Kidney epithelial cell (primary cell): Measurements from ENCODE around the gene BANK1. TPM values are rescaled to one million over a fixed set of nuclear protein-coding genes. Genes with fewer than 3 reads are reported as not detected.

Source experiments
- DNase-seq: peaks from one replicate; pipeline ENCODE4 v3.0.0-alpha.2; 2010; ENCODE audit warnings: low read depth
- H3K27me3 ChIP-seq: 2 replicates; pipeline ENCODE4 v1.6.0; 2011; ENCODE audit warnings: low read length; ENCODE audit not compliant: control insufficient read depth, insufficient read depth
- H3K36me3 ChIP-seq: 2 replicates; pipeline ENCODE4 v1.5.1; 2011; ENCODE audit warnings: low read length; ENCODE audit not compliant: control insufficient read depth, insufficient read depth
- H3K4me3 ChIP-seq: 2 replicates; pipeline ENCODE4 v1.5.1; 2011; ENCODE audit warnings: low read depth, mild to moderate bottlenecking, control low read depth, low read length
- CTCF ChIP-seq: IDR thresholded peaks from 2 replicates; pipeline ENCODE4 v1.5.1; 2011; ENCODE audit warnings: mild to moderate bottlenecking, moderate library complexity, low read length, control low read depth, inconsistent platforms; ENCODE audit not compliant: insufficient read depth, poor library complexity, severe bottlenecking
- total RNA-seq: library from RNA; depleted of rRNA; stranded (reverse); fragments of >200 nt; gene quantifications from 2 replicates; pipeline ENCODE4 v1.2.3, GENCODE V29; 2015

BANK1 gene
- total RNA-seq, 1 donor from 2014 or later, result 1.8 TPM

DNA sequence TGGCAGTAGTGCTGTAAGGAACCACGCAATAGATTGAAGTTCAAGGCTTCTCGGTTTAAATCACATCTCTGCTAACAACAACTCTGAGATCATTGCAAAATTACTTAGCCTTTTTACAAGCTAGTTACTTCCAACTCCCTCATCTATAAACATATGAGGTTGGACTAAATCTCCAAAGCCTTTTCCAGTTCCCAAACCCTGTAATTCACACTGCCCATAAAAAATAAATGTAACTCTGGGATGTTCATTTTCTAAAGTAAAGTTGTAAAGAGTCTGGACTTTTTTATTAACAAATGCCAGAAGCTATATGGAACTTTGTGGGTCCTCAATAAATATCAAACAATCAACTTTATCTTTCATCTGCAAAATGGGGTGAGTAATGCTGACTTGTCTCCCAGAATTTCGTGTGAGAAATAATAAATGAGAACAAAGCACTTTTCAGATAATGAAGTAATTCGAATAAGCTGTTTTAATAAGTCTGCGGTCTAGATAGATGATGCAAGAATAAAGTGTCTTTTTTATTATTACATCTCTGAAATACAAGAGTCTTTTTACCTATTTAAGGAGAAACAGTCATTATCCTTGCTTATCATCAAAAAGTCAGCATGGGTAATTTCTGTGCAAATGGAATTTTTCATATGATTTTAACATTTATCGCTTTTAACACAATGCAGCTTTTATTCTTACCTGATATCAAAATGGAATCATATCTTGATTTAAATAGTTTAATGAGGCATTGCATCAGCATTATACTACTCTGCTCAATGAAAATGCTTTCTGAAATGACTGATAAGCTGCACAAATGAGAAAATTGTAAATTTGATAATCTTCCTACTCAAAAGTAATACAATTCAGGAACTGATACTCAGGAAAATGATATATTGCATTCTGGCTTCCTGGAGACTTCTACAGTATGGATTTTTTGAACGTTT lies 252.6 kb downstream of the BANK1 start:
- DNase-seq, result no peak
- H3K36me3 ChIP-seq, result no peaks in the 10 kb centered on the region
- H3K4me3 ChIP-seq, result no peak overlapping the region
- no peak for TF ChIP-seq CTCF
- no peaks in the 10 kb centered on the region for H3K27me3 ChIP-seq

GRCh38 chr4:102047616-102048015 lies 257.1 kb downstream of the BANK1 start:
- H3K27me3 ChIP-seq, result no peaks in the 10 kb centered on the region
- DNase-seq, result no peak
- no peak overlapping the region for H3K4me3 ChIP-seq
- TF ChIP-seq CTCF, result no peak
- no peaks in the 10 kb centered on the region for H3K36me3 ChIP-seq

GRCh38 chr4:102055805-102056204 lies 265.3 kb downstream of the BANK1 start:
- TF ChIP-seq CTCF, result no peak
- Histone ChIP-seq H3K27me3 (no peaks in the 10 kb centered on the region), H3K36me3 (no peaks in the 10 kb centered on the region), H3K4me3 (no peak overlapping the region)
- no peak for DNase-seq

GRCh38 chr4:102057122-102057521 lies 266.6 kb downstream of the BANK1 start:
- no peak for TF ChIP-seq CTCF
- Histone ChIP-seq H3K27me3 (no peaks in the 10 kb centered on the region), H3K4me3 (no peak overlapping the region), H3K36me3 (no peaks in the 10 kb centered on the region)
- no peak for DNase-seq

DNA sequence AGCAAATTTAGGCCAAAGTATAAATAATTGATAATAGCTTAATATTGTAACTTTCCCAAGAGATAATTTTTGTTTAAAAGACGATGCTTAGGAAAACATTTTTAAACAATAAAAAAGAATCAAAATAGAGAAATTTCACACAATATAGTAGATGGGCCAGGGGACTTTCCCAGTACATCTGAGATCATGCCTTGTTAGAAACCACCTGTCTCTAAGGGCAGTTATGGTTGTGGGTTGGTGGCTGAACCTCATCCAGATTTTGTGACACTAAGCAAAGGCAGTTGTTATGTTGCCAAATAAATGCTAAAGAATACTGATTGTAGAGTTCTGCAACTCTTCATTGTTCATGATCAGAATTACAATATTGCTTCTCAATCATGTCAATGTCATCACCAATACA lies 270.6 kb downstream of the BANK1 start:
- TF ChIP-seq CTCF, result no peak
- H3K36me3 ChIP-seq, result no peaks in the 10 kb centered on the region
- H3K27me3 ChIP-seq, result no peaks in the 10 kb centered on the region
- no peak for DNase-seq
- no peak overlapping the region for H3K4me3 ChIP-seq
